ENCODE measurements around the gene POTEI. TPM values are rescaled to one million over a fixed set of nuclear protein-coding genes. Genes with fewer than 3 reads are reported as not detected.
"Not testable (repeated sequence)": the region's sequence is repeated elsewhere in the genome, so short reads cannot be mapped to it uniquely, and the experiment has no call there.

Gene POTEI
- polyA plus RNA-seq, 1 of the 3 experiments (the other 2 are of a cell fraction): not detected

DNA sequence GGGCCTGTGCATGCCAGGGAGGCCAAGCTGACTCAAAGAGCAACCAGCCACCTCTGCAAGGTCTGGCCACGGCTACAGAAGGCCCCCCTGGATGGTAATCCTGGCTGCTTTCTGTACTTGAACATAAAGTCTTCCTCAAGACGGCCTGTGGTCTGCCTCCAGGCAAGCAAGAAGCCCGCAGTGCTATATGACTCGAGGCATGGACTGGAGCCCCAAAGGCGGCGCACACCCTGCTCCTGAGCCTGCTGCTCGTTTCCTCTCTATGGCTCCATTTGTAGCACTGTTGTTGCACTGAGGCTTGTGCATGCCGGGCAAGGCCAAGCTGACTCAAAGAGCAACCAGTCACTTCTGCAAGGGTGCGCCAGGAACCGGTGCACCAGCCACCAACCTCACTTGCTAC, 57.3 kb downstream of the POTEI start:
- H3K4me3 ChIP-seq (ENCODE audit: low read depth in 2 of 2, low read length in 1 of 2); H2AFZ ChIP-seq (ENCODE audit: low read depth); H4K20me1 ChIP-seq (ENCODE audit: insufficient read depth); H3K9me2 ChIP-seq; H3K9ac ChIP-seq; H3K79me2 ChIP-seq (ENCODE audit: insufficient read depth); H3K27me3 ChIP-seq (ENCODE audit: insufficient read depth); CTCF ChIA-PET; H3K36me3 ChIP-seq (replicated peaks in 1 of 2; ENCODE audit: control insufficient read depth in 1 of 2, insufficient read depth in 2 of 2, low read length in 1 of 2); POLR2A ChIA-PET; DNase-seq; H3K27ac ChIP-seq (ENCODE audit: low read depth in 2 of 2, low read length in 1 of 2); H3K4me1 ChIP-seq (ENCODE audit: control insufficient read depth in 1 of 2, insufficient read depth in 2 of 2, low read depth in 1 of 2, low read length in 1 of 2); H3F3A ChIP-seq (replicated peaks; ENCODE audit: insufficient read depth); H3K9me3 ChIP-seq; H3K4me2 ChIP-seq: not testable (repeated sequence)
- WGBS (ENCODE audit: low lambda C conversion rate): 33% methylated on average over 7 of the region's 10 CpGs

- H3K9me3 ChIP-seq; H2AFZ ChIP-seq (ENCODE audit: low read depth); H3K27ac ChIP-seq (ENCODE audit: low read depth in 2 of 2, low read length in 1 of 2); DNase-seq; H3K79me2 ChIP-seq (ENCODE audit: insufficient read depth); H3F3A ChIP-seq (replicated peaks; ENCODE audit: insufficient read depth); H3K27me3 ChIP-seq (ENCODE audit: insufficient read depth); H4K20me1 ChIP-seq (ENCODE audit: insufficient read depth); H3K9ac ChIP-seq; H3K4me1 ChIP-seq (ENCODE audit: control insufficient read depth in 1 of 2, insufficient read depth in 2 of 2, low read depth in 1 of 2, low read length in 1 of 2); POLR2A ChIA-PET; CTCF ChIA-PET; H3K4me3 ChIP-seq (ENCODE audit: low read depth in 2 of 2, low read length in 1 of 2); H3K4me2 ChIP-seq; H3K36me3 ChIP-seq (replicated peaks in 1 of 2; ENCODE audit: control insufficient read depth in 1 of 2, insufficient read depth in 2 of 2, low read length in 1 of 2); H3K9me2 ChIP-seq: not testable (repeated sequence)
- 18% methylated on average over 3 of the region's 3 CpGs for WGBS (ENCODE audit: low lambda C conversion rate)
Observed at GRCh38 chr2:130451278-130451677, 57.9 kb downstream of the POTEI start.

DNA sequence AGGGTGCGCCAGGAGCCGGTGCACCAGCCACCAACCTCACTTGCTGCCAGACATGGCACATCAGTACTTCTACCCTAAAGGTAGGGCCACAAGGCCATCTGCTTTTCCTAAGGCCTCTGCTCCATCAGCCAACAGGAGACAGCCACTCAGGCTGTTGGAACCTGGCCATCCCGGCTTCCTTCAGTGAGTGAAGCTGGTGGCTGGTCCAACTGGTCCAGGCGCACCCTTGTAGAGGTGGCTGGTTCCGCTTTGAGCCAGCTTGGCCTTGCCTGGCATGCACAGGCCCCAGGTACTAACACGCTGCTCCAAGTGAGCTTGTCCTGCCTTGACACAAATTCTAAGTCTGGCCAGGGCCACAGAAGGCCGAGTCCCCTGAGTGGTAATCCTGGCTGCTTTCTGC, 58.8 kb downstream of the POTEI start:
- DNase-seq; H3K27me3 ChIP-seq (ENCODE audit: insufficient read depth); H2AFZ ChIP-seq (ENCODE audit: low read depth); H3K9me2 ChIP-seq; H3K4me1 ChIP-seq (ENCODE audit: control insufficient read depth in 1 of 2, insufficient read depth in 2 of 2, low read depth in 1 of 2, low read length in 1 of 2); H3K9ac ChIP-seq; POLR2A ChIA-PET; H3K9me3 ChIP-seq; H3K4me3 ChIP-seq (ENCODE audit: low read depth in 2 of 2, low read length in 1 of 2); H3F3A ChIP-seq (replicated peaks; ENCODE audit: insufficient read depth); H3K36me3 ChIP-seq (replicated peaks in 1 of 2; ENCODE audit: control insufficient read depth in 1 of 2, insufficient read depth in 2 of 2, low read length in 1 of 2); H4K20me1 ChIP-seq (ENCODE audit: insufficient read depth); H3K27ac ChIP-seq (ENCODE audit: low read depth in 2 of 2, low read length in 1 of 2); CTCF ChIA-PET; H3K4me2 ChIP-seq; H3K79me2 ChIP-seq (ENCODE audit: insufficient read depth): not testable (repeated sequence)
- WGBS (ENCODE audit: low lambda C conversion rate): no CpG with 5 or more reads among the region's 7 CpGs

DNA sequence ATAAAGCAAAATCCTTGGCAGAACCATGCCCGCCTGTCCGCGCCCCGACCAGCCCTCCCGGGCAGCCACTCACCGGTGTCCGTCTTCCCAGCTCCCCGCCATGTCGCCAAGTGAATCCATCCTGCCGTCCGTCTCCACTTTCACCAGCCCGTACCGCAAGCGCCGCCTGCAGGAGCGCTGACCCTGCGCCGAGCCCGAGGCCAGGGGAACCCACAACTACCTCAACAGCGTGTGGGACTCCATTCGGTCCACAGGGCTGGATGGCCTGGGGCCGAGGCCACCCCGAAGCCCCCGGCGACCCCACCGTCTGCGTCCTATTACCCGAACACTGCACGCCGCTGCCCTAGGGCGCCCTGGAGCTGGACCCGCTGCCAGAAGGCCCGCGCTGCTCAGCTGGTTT, 81.5 kb downstream of the POTEI start:
- H4K20me1 ChIP-seq (ENCODE audit: insufficient read depth); H3K4me3 ChIP-seq (ENCODE audit: low read depth in 2 of 2, low read length in 1 of 2); POLR2A ChIA-PET; H3K9me2 ChIP-seq; H3K4me1 ChIP-seq (ENCODE audit: control insufficient read depth in 1 of 2, insufficient read depth in 2 of 2, low read depth in 1 of 2, low read length in 1 of 2); H2AFZ ChIP-seq (ENCODE audit: low read depth); H3K9ac ChIP-seq; H3K27ac ChIP-seq (ENCODE audit: low read depth in 2 of 2, low read length in 1 of 2); H3K36me3 ChIP-seq (replicated peaks in 1 of 2; ENCODE audit: control insufficient read depth in 1 of 2, insufficient read depth in 2 of 2, low read length in 1 of 2); H3K79me2 ChIP-seq (ENCODE audit: insufficient read depth); H3F3A ChIP-seq (replicated peaks; ENCODE audit: insufficient read depth); H3K9me3 ChIP-seq; H3K4me2 ChIP-seq; H3K27me3 ChIP-seq (ENCODE audit: insufficient read depth); CTCF ChIA-PET; DNase-seq: not testable (repeated sequence)
- 85% methylated on average over 34 of the region's 34 CpGs for WGBS (ENCODE audit: low lambda C conversion rate)

- H3K9me2 ChIP-seq; H4K20me1 ChIP-seq (ENCODE audit: insufficient read depth); H2AFZ ChIP-seq (ENCODE audit: low read depth); H3K4me2 ChIP-seq; CTCF ChIA-PET; H3K36me3 ChIP-seq (replicated peaks in 1 of 2; ENCODE audit: control insufficient read depth in 1 of 2, insufficient read depth in 2 of 2, low read length in 1 of 2); H3F3A ChIP-seq (replicated peaks; ENCODE audit: insufficient read depth); H3K79me2 ChIP-seq (ENCODE audit: insufficient read depth); H3K4me1 ChIP-seq (ENCODE audit: control insufficient read depth in 1 of 2, insufficient read depth in 2 of 2, low read depth in 1 of 2, low read length in 1 of 2); H3K4me3 ChIP-seq (ENCODE audit: low read depth in 2 of 2, low read length in 1 of 2); H3K9ac ChIP-seq; H3K27ac ChIP-seq (ENCODE audit: low read depth in 2 of 2, low read length in 1 of 2); H3K9me3 ChIP-seq; DNase-seq; H3K27me3 ChIP-seq (ENCODE audit: insufficient read depth); POLR2A ChIA-PET: not testable (repeated sequence)
- 77% methylated on average over 1 of the region's 1 CpG for WGBS (ENCODE audit: low lambda C conversion rate)
Observed at GRCh38 chr2:130418845-130419244, 90.3 kb downstream of the POTEI start.

- H2AFZ ChIP-seq (ENCODE audit: low read depth); H3K9me2 ChIP-seq; CTCF ChIA-PET; H3K4me3 ChIP-seq (ENCODE audit: low read depth in 2 of 2, low read length in 1 of 2); H4K20me1 ChIP-seq (ENCODE audit: insufficient read depth); H3K9ac ChIP-seq; H3K27ac ChIP-seq (ENCODE audit: low read depth in 2 of 2, low read length in 1 of 2); H3F3A ChIP-seq (replicated peaks; ENCODE audit: insufficient read depth); H3K4me1 ChIP-seq (ENCODE audit: control insufficient read depth in 1 of 2, insufficient read depth in 2 of 2, low read depth in 1 of 2, low read length in 1 of 2); H3K27me3 ChIP-seq (ENCODE audit: insufficient read depth); DNase-seq; H3K9me3 ChIP-seq; H3K36me3 ChIP-seq (replicated peaks in 1 of 2; ENCODE audit: control insufficient read depth in 1 of 2, insufficient read depth in 2 of 2, low read length in 1 of 2); H3K4me2 ChIP-seq; H3K79me2 ChIP-seq (ENCODE audit: insufficient read depth); POLR2A ChIA-PET: not testable (repeated sequence)
- WGBS (ENCODE audit: low lambda C conversion rate): 20% methylated on average over 1 of the region's 1 CpG
Observed at GRCh38 chr2:130416693-130417092, 92.4 kb downstream of the POTEI start.

All from SK-N-SH (cell line).